ENCODE measurements around the gene CASKIN2.

GRCh38 chr17:75548813-75549212 lies 33.5 kb upstream of the CASKIN2 start:
- TF ChIP-seq RAD21 (IDR thresholded peaks at IDR 0.05; ENCODE audit: low read depth) (no peak), YY1 (IDR thresholded peaks at IDR 0.05; ENCODE audit: low read depth) (no peak), EP300 (IDR thresholded peaks at IDR 0.05; ENCODE audit: borderline replicate concordance) (no peak), MAX (IDR thresholded peaks at IDR 0.05) (no peak)

Measured in Ishikawa (cell line).